GM19238 (cell line): ENCODE data around the gene HK2.
"Not testable (repeated sequence)": the region's sequence is repeated elsewhere in the genome, so short reads cannot be mapped to it uniquely, and the experiment has no call there.

ENCODE experiments used
- DNase-seq: peaks from one replicate; pipeline ENCODE4 v3.0.0; 2011; ENCODE audit warnings: low spot score; ENCODE audit not compliant: insufficient read length

HK2 gene

DNA sequence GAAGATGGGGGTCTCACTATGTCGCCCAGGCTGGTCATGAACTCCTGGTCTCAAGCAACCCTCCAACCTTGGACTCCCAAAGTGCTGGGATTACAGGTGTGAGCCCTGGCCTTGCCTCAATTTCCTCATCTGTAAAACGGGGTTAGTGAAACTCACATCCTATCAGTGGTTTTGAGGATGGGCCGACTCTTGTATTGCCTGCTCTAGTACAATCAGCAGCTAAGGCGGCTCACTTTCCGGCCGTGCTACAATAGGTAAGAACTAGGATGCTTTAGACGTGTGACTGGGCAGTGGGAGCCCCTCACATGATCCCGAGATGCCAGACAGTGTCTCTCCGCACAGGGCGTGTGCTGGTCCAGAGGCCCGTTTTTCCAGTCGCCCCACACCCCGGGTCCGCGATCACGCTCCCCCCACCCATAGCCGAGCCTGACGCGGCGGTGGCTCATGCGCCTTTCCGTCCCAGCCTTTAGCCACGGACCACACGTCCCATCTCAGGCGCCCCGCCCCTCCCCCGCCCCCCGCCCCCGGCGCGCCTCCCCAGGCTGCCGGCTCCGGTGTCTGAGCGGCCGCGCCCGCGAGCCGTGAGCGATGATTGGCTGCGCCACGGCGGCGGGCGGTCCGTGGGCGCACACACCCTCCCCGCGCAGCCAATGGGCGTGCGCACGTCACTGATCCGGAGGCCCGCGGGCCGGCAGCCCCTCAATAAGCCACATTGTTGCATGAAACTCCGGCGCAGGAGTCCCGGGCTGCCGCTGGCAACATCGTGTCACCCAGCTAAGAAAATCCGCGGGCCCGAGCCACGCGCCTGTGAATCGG is at the start of gene HK2:
Gene HK2, plus strand, starts transcription at position 710 of the 816 bp plus-strand sequence. CDS start 454 bp downstream, outside the sequence.
- peak; percentile 95 for DNase-seq

DNA sequence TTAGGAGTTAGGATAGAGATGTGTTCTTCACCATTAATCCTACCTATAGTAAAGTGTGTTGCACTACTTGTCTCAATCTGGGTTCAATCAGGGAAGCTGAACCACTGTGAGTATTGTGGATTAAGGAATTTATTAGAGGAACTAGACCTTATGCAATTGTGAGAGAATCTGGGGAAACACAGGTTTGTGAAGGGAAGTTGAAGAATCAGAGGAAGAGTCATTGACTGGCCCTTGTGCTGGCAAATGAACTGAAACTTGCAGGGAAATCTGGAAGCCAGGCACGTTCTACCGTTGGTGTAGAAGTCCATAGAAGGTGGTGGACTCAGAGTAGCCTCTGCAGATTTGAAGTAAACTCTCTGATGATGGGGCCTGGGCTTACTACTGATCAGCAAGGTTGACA is 44.7 kb upstream of the HK2 start:
- DNase-seq = no peak

DNA sequence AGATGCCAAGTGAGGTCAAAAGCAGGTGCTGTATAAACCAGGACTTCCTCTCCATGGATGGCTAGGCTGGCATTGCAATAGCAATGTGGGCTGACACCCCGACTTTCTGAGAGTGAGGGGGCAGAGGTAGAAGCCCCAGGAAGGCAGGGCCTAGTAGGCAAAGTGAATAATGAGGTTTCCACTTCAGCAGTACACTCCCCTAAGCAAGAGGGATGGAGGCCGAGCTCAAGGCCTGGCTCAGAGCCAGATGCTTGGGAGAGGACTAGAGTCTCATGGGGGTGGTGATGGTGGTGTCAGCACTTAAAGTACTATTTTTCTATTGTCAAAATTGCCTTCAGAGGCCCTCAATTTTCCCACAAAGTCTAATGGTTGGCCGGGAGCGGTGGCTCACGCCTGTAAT is 41.6 kb upstream of the HK2 start:
- DNase-seq = no peak

DNA sequence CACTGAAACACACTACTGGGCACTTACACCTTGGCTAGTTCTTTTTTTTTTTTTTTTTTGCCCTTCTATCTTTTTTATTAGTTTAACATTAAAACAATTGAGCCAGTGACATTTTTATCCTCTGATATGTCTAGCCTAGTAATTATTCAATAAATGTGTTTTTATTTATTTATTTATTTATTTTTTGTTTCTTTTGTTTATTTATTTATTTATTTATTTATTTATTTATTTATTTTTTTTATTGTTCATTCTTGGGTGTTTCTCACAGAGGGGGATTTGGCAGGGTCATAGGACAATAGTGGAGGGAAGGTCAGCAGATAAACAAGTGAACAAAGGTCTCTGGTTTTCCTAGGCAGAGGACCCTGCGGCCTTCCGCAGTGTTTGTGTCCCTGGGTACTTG is 39.0 kb upstream of the HK2 start:
- DNase-seq = not testable (repeated sequence)

DNA sequence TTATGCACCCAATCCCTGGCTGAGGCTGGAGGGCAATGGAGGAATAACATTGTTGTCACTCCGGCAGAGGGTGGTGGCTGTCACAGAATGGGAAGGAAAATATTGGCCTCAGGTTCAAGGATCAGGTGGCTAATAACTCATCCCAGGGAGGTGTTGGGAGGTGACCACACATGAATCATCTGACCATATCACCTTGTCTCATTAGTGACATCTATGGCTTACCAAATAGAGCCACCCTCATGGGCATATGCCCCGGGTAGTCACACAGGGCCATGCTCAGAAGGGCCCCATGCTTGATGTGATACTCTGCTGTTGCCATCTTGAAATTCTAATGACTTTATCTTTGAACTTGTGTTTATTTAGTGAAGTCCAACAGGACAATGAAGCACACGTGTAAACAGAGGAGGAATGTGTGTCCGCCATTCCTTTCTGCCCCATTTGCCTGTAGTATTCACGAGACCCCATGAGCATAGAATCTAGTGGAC is 27.5 kb upstream of the HK2 start:
- no peak for DNase-seq

DNA sequence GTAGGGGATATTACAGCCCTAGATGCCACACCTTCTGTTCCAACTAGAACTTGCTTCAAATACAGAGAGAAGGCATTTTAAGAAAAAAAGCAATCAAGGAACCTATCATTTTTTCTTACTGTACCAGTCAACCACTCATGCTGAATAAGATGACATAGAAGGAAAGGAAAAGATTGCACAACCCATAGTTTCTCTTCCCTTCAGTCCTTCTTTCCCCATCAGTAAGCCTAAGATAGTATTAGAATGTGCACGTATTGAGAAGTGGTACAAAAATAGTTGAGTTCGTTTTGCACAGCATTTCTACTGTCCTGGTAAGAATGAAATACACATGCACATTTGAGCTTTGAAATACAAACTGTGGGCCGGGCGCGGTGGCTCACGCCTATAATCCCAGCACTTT is 27.0 kb upstream of the HK2 start:
- no peak for DNase-seq

DNA sequence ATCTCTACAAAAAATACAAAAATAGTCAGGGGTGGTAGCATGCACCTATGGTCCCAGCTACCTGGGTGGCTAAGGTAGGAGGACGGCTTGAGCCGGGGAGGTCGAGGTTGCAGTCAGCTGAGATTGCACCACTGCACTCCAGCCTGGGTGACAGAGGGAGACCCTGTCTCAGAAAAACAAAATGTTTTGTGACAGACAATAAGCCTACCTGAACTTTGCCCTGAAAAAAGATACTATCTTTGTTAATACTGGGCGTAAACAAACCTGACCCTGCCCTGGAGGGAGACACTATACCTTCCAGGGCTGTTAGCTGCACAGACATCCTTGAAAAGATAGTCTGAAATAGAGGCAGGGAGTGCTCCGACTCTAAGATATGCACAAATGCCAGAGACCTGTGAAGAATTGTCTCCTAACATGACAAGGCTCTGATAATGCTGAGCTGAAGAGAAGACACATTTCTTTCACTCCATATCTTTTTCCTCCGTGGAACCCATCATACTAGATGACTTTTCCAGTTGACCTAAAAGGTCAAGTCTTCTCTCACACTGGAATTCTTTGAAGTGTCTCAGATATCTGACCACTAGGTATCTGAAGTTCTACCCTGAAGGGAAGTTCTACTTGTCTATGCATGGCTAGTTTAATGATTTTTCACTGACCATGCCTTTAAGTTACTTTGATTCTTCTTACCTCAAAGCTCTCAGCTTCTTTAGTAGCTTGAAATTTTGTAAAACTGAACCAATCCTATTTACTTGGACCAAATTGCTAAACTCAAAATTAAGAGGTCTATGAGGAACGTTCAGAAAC is 20.9 kb upstream of the HK2 start:
- DNase-seq = no peak

DNA sequence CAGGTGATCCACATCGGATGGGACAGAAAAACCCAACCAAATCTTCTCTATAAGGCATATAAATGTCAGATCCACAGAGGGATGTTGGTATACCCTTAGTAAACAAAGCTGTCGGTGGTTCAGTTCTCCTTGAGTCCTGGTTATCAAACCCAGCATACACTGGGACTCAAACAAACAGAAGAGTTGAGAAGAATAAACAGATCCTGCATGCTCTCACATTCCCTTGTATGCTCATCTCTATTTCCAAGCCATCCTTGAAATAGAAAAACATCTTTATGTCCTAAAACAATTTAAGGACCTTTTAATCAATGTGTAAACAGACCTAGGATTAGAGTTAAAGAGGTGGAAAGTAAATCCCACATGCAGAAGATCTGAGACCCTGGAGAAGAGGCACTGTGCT is 19.8 kb upstream of the HK2 start:
- no peak for DNase-seq

DNA sequence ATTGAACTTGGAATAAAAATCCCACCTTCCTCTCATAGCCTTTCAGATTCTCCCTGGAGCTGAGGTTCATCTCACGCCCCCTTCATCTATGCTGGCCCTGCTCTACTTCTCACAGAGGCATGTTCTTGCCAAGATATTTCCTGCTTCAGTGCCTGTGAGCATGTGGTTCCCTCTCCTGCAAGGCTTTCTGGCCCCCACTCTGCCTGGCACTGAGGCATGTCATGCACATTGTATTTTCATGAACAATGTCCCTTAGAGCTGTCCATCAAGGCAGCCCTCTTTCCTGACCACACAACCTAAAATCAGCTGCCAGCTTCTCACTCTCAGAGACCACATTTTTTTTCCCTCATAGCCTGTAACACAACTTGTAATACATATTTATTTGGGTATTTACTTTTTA is 18.0 kb upstream of the HK2 start:
- DNase-seq = no peak

DNA sequence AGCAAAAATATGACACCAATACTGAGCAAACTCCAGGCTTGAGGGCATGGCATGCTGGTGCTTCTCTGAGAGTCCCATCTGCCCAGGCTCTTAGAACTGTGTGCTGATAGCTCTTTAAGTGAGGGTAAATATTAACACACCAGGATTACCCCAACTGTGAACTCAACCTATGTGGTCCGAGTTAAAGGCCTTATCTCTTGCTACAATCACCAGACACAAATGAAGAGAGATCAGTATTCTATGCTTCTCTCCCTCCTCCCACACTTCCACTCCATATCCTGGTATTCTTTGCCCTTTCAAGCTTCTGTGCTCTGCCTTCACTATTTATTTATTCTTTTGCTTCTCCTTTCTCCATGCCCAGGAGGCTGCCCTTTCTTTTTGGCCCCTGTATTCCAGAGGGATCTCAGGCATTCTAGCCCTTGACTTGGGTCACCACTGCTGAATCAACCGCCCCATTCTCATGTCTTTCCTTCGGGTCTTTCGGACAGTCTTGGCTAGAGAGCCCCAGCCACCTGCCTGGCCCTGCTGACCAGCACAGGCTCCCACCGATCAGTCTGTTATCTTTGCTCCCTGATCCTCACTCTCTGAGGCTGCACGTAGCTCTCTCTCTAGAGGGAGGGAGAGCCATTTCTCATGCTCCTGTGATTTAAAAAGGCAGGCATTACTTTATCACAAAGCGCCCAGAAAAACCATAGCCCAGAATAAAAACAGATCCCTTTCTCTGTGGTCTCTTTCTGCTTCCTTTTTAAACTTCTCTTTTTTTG is 17.2 kb upstream of the HK2 start:
- no peak for DNase-seq

DNA sequence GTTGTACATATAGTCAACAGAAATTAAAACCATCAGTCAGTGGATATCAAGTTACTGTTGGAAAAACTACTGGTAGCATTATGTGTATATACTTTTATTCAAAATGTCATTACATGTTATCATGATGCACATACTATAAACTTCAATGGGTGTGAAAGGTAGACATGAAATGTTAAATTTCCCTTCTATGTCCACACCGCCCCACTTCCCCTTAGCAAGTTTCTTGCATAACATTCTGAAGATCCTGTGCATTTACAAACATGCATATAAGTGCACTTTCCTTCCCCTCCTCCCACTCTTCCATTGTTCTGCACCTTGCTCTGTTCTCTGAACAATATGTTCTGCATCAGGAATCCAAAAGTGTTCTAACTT is 16.6 kb upstream of the HK2 start:
- DNase-seq = no peak

DNA sequence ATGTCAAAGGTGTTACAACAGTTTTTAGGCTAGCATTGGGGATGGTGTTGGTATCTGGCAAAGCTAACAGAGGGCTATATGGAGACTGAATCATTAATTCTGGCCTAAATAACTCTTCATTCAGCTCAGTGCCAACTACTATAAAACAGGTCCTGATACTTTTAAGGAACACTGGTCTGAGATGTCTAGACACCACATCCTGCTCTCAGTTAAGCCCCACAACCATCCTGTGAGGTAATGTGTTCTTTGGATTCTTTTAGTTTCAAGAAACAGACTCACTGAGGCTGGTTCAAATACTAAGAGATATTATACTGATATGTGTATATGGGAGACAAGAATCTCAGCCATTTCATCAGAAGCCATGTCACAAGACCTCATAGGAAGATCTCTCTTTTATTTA is 14.2 kb upstream of the HK2 start:
- no peak for DNase-seq

DNA sequence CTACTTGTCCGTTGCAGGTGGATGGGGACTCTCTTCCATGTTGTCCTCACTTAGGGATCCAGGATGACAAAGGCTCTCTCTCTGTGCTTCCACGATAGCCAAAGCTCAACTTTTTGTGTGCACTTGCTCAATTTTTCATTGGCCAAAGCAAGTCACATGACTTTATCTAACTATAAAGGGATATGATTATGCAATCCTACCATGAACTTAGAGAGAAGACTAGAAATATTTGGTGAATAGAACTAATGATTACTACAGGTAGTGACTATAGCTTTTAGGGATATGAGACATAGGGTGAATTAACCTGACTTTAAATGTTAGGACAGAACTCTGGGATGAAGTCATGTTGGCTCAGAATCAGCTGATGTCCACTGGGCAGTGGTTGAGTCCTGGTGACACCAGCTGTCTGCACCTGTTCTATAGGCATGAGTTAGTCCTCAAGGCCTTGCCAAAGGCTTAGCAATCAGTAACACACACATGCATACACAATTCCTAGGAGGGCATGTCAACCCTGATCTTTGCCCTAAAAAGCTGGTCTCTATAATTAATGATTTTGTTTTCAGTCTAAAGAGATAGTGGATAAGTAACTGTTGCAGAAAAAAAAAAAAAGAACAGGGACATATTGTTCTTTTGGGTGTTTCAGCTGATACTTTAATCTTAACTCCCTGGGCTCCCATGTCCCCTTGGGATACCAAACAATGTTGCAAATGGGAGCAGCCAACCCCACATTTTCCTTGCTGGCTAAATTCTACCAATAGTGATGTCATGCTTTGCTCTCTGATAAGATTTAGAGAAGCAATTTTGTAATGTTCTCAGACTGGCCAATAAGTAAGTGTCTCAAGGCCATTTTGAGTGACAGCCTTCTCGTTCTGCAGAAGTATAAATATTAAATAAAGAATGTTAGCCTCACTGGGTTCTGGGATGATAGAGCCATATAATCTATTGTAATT is 12.5 kb upstream of the HK2 start:
- DNase-seq = no peak

DNA sequence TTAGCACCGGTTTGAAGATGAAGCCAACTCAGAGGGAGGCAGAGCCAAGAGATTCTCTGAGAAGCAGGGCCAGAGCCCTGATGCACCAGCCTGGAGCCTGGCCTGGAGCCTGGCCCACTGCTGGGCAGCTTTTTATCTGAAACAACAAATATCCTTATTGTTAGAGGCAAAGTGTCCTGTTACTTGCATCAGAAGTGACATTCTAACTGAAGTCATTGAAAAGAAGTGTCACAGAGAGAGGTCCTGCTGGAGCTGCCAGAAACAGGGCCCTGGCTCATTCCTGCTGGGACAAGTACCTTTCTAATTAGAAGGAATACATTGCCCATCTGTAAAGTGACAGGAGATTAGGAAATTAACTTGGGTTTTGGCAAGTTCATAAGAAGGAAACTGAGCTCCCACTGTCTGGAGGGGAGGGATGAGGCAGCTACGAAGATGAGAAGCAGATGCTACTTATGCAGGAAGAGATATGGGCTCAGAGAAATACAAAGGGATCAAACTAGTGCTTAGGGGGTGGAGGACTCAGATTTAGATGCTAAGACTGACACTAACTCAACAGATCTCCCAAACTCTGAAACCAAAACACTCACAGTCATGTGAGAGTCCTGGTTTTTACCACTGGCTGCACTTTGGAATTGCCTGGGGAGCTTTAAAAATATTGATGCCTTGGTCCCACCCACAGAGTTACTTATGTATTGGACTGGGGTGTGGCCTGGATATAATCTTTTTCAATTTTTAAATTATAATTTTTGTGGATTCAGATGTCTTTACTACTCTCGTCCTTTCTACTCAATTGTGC is 11.0 kb upstream of the HK2 start:
- DNase-seq = no peak

DNA sequence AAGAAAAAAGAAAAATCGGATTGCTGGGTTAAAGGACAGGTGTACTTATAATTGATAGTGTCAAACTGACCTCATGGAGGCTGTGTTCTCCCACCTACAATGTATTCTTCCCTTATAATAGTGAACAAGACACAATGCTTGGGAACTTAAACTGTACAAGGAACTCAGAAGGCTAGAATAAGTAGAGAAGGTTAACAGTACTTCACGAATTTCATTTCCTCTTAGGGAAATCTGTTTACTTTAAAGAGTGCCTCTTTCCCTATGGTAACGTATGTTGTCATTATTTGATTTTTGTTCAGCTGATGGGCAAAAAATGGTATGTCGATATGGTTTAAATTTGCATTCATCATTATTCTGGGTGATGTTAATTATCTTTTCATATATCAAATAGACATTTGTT is 9.2 kb upstream of the HK2 start:
- no peak for DNase-seq

DNA sequence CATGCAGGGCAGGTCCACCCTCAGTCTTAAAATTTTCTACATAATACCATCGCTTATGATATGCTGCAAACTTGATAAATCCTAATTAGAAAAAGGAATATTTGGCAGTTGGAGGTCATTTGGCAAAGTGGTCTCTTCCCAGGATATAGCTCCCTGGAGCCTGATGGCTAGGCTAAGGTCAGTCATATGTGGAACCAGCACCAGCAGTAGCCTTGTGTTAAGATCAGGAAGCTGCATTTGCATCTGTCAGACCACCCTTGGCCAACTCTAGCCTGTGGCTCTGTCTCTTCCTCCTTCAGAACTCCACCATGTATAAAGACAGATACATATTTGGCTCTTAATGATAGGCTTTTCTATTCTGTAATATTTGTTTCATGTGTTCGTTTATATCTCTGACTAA is 5.4 kb upstream of the HK2 start:
- DNase-seq = no peak

DNA sequence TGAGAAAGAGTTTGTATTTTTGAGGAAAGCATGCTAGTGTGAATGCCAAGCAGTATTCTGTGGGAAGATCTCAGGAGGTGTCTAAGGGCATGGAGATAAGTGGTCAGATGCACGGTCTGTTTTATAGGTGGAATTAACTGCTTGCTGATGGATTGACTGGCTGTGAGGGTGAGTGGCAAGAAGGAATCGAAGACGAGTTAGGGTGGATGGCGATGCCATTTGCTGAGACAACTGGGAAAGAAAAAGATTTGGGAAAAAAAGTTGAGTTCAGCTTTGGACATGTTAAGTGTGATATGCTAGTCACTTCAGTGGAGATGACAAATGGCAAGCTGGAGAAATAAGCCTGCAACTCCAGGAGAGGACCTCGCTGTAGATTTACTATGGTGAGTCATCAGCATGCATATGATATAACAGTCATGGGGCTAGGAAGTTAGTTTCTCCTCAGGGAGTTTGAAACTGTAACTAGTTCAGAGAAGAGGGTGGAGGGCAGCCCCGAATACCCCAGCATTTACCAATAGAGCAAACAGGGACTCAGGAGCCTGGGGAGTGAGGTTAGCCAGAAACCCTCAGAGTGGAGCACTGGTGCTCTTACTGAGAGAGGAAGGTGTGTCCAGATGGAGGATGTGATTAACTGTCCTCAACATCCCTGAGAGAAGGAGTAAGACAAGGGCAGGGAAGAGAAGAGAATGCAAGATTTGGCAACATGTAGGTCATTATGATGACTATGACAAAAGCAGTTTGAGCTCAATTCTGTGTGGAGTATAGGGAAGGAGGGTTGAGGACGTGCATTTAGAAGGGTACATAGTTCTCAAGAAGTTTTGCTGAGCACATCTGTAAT is 2.0 kb upstream of the HK2 start:
- no peak for DNase-seq

DNA sequence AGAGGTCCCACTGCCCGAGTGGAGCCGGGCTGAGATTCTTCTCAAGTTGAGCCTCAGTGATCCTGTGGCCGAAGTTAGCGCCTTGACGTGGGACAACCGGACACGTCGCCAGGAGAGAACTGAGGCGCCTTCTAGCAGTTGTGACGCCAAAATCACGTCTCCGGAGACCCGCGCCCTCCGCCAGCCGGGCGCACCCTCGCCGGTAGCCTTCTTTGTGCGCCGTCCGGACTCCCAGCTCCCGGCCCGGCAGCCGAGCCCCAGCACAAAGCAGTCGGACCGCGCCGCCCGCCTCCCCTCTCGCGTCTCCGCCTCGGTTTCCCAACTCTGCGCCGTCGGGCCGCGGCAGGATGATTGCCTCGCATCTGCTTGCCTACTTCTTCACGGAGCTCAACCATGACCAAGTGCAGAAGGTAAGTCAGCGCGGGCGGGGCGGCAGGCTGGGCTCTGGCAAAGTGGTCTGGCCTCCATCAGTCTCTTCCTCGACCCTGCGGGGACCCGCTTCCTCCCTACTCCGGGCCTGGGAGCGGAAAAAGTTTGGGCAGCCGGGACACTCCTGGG is 386 bp downstream of the HK2 start:
- not testable (repeated sequence) for DNase-seq
